ENCODE results near the gene HABP4. TPM values are rescaled to one million over a fixed set of nuclear protein-coding genes. Genes with fewer than 3 reads are reported as not detected.
A peak's percentile ranks its signal among the peaks of the same experiment; 100 is the strongest.

Gene HABP4
- total and polyA plus RNA-seq, 9 of the 15 experiments (the other 6 are each of a cell fraction or from before 2014, with no cell fraction given), result 0.38 to 2.4 (median 1.9) TPM

- TF ChIP-seq IRF1 (CRISPR knock-in tag; IDR thresholded peaks at IDR 0.05; ENCODE audit: borderline replicate concordance) (no peak), ZNF124 (CRISPR knock-in tag; IDR thresholded peaks at IDR 0.05) (no peak), HMGN3 (IDR thresholded peaks at IDR 0.05; ENCODE audit: borderline replicate concordance, extremely low read depth, insufficient read length, low read depth, low read length) (no peak), ZFP91 (CRISPR knock-in tag; IDR thresholded peaks at IDR 0.05) (no peak), ASH1L (IDR thresholded peaks at IDR 0.05; ENCODE audit: borderline replicate concordance, low read depth, partially characterized antibody) (no peak), MCM2 (IDR thresholded peaks at IDR 0.05; ENCODE audit: low read depth) (no peak), DLX4 (CRISPR knock-in tag; IDR thresholded peaks at IDR 0.05) (0 out of 2 replicates have a peak, but pooled peaks have one; percentile 19), ELF1 (tag; IDR thresholded peaks at IDR 0.05) (peak; percentile 39; the same call in 1 of the 2 replicates), TSC22D4 (tag; IDR thresholded peaks at IDR 0.05) (no peak), HCFC1 (IDR thresholded peaks at IDR 0.05; ENCODE audit: low read depth, low read length) (no peak), SMARCC2 (IDR thresholded peaks at IDR 0.05; ENCODE audit: low read depth) (no peak), ZNF143 (CRISPR knock-in tag; IDR thresholded peaks at IDR 0.05) (no peak), HDAC8 (tag; IDR thresholded peaks at IDR 0.05) (peak; percentile 99), BHLHE40 (IDR thresholded peaks at IDR 0.05; ENCODE audit: low read length) (no peak), CBFA2T2 (conservative IDR thresholded peaks at IDR 0.05) (no peak), ZNF75A (CRISPR knock-in tag; IDR thresholded peaks at IDR 0.05) (peak; percentile 87), ZNF263 (CRISPR knock-in tag; IDR thresholded peaks at IDR 0.05; ENCODE audit: borderline replicate concordance) (no peak), MITF (IDR thresholded peaks at IDR 0.05) (no peak), PATZ1 (CRISPR knock-in tag; IDR thresholded peaks at IDR 0.05; ENCODE audit: borderline replicate concordance) (peak; percentile 97), CC2D1A (IDR thresholded peaks at IDR 0.05) (no peak)
Measured at GRCh38 chr9:96420468-96421219, 29.3 kb upstream of the HABP4 start (continued).
